Cardiac muscle cell (in vitro differentiated cells and primary cell): ENCODE data around the gene MYO1H. TPM values are rescaled to one million over a fixed set of nuclear protein-coding genes. Genes with fewer than 3 reads are reported as not detected.

Experiments used
- DNase-seq, 2 donors: peaks; one replicate each; pipeline versions ENCODE4 v3.0.0 to v3.0.0-alpha.2; 2010 to 2017; ENCODE audit warnings: low read depth in 1 of 2, low spot score in 1 of 2
- H3K27ac ChIP-seq: fragments of 200-600 bp; sonication (generic); 2 replicates; pipeline ENCODE4 v1.5.1; 2016
- H3K27me3 ChIP-seq: fragments of 200-600 bp; sonication (generic); 2 replicates; pipeline ENCODE4 v1.6.0; 2016; ENCODE audit warnings: control low read depth
- H3K36me3 ChIP-seq: fragments of 200-600 bp; sonication (generic); 2 replicates; pipeline ENCODE4 v1.5.1; 2016; ENCODE audit warnings: control low read depth
- H3K4me1 ChIP-seq: fragments of 200-600 bp; sonication (generic); 2 replicates; pipeline ENCODE4 v1.8.1; 2017; ENCODE audit warnings: low read depth, mild to moderate bottlenecking, mixed run types
- H3K4me3 ChIP-seq: fragments of 200-600 bp; sonication (generic); 2 replicates; pipeline ENCODE4 v1.5.1; 2016; ENCODE audit warnings: mild to moderate bottlenecking
- H3K9me3 ChIP-seq: fragments of 200-600 bp; sonication (generic); 2 replicates; pipeline ENCODE4 v1.5.1; 2017; ENCODE audit warnings: low read depth, mild to moderate bottlenecking, control low read depth
- CTCF ChIP-seq: IDR thresholded peaks from 2 replicates; pipeline ENCODE4 v1.5.1; 2012; ENCODE audit warnings: low read depth, mild to moderate bottlenecking, low read length
- polyA plus RNA-seq: library from polyadenylated mRNA; unstranded; fragments of >200 nt; fragmentation: Nextera tagmentation; extraction: Ambion mirVana; gene quantifications from 2 replicates; pipeline ENCODE4 v1.2.1, GENCODE V29; 2016
- total RNA-seq: library from RNA; depleted of rRNA; stranded (reverse); fragments of >200 nt; gene quantifications from 2 replicates; pipeline ENCODE4 v1.2.3, GENCODE V29; 2016

The MYO1H gene
- total and polyA plus RNA-seq, 2 experiments from 2014 or later, result not detected

DNA sequence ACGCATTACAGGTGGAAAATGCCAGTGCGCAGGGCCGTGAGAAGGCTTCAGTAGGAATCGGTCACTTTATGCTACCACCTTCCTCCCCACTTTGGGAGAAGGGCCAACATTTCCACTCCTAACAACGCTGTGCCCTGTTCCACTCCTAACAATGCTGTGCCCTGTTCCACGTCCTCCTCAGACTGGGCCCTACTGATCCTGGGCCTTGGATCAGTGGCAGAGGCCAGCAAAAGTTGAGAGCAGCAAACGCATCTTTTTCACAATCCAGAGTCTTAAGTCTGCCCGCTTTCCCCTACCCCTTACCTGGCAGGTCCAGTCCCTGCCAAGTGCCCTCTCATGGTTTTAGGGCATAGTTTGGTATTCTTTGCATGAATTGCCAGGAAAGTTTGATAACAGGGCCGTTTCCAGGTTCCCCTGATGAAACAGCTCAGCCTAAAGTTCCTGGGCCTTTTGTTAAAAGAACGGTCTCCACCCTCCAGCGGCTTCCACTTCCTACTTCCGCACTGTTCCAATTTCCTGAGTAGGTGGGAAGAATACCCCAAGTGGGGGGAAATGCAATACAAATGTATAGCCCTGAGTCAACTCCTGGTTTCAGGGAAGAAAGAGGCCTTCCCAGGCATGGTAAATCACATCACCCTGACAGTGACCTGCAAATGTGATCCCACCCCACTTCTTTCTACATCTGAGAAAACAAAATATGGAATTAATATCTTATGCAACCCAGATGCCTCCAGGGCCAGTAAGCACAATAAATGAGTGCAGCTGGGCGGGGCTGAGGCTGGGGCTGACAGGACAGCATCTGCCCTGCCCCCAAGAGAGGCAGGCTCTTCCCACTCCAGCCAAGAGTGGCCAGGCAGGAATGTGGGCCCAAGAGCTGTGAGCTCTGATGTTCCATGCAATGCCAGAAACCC is 114.4 kb downstream of the MYO1H start:
- peaks cover 87% of the 10 kb centered on the region for H3K4me1 ChIP-seq
- peak overlapping the region; percentile 100 for H3K27ac ChIP-seq
- H3K9me3 ChIP-seq, result no peaks in the 10 kb centered on the region
- no peaks in the 10 kb centered on the region for H3K27me3 ChIP-seq
- no peak overlapping the region for H3K4me3 ChIP-seq
- no peak for TF ChIP-seq CTCF
- DNase-seq, result peak; percentile 69 to 99
- H3K36me3 ChIP-seq, result peaks cover 14% of the 10 kb centered on the region

DNA sequence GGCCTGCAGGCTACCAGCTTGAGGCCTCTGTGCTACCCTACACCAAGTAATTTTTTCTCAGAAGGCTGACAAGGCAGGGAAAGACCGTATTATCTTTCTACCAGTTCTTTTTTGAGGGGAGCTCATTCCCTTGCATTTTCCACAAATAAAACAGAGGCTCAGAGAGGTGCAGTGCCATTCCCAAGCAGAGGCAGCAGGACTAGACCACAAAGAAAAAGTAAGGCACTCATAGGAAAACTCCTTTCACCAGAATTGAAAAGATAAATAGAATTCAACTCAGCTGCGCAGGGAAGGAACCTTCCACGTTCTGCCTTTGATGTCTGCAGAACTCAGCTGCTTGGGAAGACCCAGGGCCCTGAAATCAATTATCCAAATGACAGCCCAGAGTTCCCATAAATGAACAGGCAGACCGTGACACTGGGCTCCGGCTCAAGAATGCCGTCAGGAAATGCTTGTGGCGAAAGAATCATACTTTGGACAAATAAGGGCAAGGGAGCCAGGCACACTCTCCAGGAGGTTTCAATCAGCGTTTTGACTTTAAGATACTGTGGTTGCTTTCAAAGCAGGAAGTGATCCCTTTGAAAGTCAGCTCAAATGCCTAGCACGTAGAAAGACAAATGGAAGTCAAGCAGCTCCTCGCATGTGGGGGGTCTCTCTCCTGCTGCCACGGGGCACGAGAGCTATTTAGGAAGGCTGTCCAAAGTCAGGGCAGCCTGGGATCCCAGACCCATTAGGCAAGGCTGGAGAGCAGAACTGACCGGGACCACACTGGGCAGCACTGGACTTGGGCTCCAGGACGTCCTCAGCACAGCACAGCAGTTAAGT is 115.4 kb downstream of the MYO1H start:
- TF ChIP-seq CTCF, result no peak
- H3K9me3 ChIP-seq, result no peaks in the 10 kb centered on the region
- peak overlapping the region; percentile 100 for H3K27ac ChIP-seq
- peaks cover 8% of the 10 kb centered on the region for H3K36me3 ChIP-seq
- peak; percentile 87 to 99 for DNase-seq
- peak overlapping the region; percentile 2 for H3K4me3 ChIP-seq
- H3K4me1 ChIP-seq, result peaks cover 97% of the 10 kb centered on the region
- H3K27me3 ChIP-seq, result no peaks in the 10 kb centered on the region

DNA sequence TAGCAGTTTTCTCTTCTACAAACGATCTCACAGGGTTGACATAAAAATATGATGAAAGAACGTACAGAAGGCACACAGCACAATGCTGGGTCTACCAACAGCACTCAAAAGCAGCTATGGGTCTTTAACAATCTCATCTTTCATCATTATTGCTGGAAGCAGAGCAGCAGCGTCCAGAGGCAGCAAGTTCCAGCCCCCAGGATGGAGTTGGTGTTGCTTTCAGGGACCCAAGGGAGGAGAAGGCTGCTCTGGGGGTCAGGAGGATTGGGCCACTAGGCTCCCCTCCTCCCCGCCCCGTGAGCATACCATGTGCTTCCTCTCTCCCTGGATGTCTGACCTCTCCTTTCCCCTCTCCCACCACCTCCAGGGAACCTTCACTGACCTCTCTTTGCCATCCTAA is 116.1 kb downstream of the MYO1H start:
- Histone ChIP-seq H3K4me3 (no peak overlapping the region), H3K27me3 (no peaks in the 10 kb centered on the region), H3K9me3 (no peaks in the 10 kb centered on the region), H3K36me3 (peaks cover 8% of the 10 kb centered on the region), H3K4me1 (peaks cover 95% of the 10 kb centered on the region), H3K27ac (peak overlapping the region; percentile 100)
- DNase-seq, result peak in 1 of 2 donors; percentile 63
- TF ChIP-seq CTCF, result no peak

GRCh38 chr12:109464642-109465351 is 117.1 kb downstream of the MYO1H start:
- Histone ChIP-seq H3K27me3 (no peaks in the 10 kb centered on the region), H3K9me3 (no peaks in the 10 kb centered on the region), H3K36me3 (peaks cover 14% of the 10 kb centered on the region), H3K27ac (peak overlapping the region; percentile 100), H3K4me1 (peaks cover 84% of the 10 kb centered on the region), H3K4me3 (no peak overlapping the region)
- DNase-seq, result peak in 1 of 2 donors; percentile 65
- no peak for TF ChIP-seq CTCF

DNA sequence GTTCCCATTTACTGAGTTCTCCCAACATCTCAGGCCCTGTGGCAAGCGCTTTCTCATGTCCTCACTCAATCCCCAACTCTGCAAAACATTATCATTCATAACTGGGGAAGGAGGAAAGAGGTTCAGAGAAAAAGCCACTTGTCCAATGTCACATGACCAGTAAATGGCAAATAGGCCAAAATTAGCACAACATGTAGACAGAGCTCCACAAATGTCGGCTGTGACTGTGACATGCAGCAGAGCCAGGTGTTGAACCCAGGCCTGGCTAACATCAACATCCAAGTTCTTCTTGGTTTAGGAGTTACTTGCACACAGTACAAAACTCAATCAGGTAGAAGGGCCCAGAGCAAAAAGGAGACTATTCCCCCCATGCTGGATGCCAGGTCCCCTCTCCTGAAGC is 118.6 kb downstream of the MYO1H start:
- H3K4me3 ChIP-seq, result no peak overlapping the region
- no peak for TF ChIP-seq CTCF
- peak overlapping the region; percentile 100 for H3K27ac ChIP-seq

More for the DNA sequence above, 118.6 kb downstream of the MYO1H start:
- peak in 1 of 2 donors; percentile 79 for DNase-seq
- Histone ChIP-seq H3K27me3 (no peaks in the 10 kb centered on the region), H3K9me3 (no peaks in the 10 kb centered on the region), H3K36me3 (peaks cover 10% of the 10 kb centered on the region), H3K4me1 (peaks cover 69% of the 10 kb centered on the region)
